Measurements from ENCODE around the gene UBE2D2. TPM values are rescaled to one million over a fixed set of nuclear protein-coding genes. Genes with fewer than 3 reads are reported as not detected.

UBE2D2 gene
- polyA plus RNA-seq, 3 donors = 41.2 to 167 (median 133) TPM

- DNase-seq = no peak
Measured at GRCh38 chr5:139605887-139606286, 44.7 kb downstream of the UBE2D2 start.

GRCh38 chr5:139611703-139612584, 50.8 kb downstream of the UBE2D2 start:
- no peak for DNase-seq
- Histone ChIP-seq H4K20me1 (ENCODE audit: insufficient read depth, low read length) (peaks cover 73% of the 10 kb centered on the region), H3K79me2 (ENCODE audit: insufficient read depth, low read length) (peaks cover 66% of the 10 kb centered on the region), H3K9me3 (replicated peaks in 1 of 2; ENCODE audit: control insufficient read depth in 1 of 2, insufficient read depth in 1 of 2, low read length in 2 of 2) (no peaks in the 10 kb centered on the region), H3K27me3 (ENCODE audit: control insufficient read depth in 2 of 2, insufficient read depth in 2 of 2, low read length in 2 of 2) (no peaks in the 10 kb centered on the region), H3K27ac (ENCODE audit: low read depth in 1 of 2, low read length in 2 of 2) (no peak overlapping the region), H3K4me3 (replicated peaks in 1 of 3; ENCODE audit: low read depth in 2 of 3, low read length in 3 of 3) (no peak overlapping the region), H3K36me3 (replicated peaks in 1 of 2; ENCODE audit: control insufficient read depth in 1 of 2, insufficient read depth in 2 of 2, low read length in 2 of 2) (peaks cover 29 to 55% of the 10 kb centered on the region in 2 donors), H2AFZ (ENCODE audit: insufficient read depth, low read depth, low read length, poor library complexity, severe bottlenecking) (no peak overlapping the region), H3K4me2 (replicated peaks; ENCODE audit: extremely low read depth, low read length, poor library complexity, severe bottlenecking) (no peak overlapping the region), H3K9ac (ENCODE audit: insufficient read depth, low read length, poor library complexity, severe bottlenecking) (no peak overlapping the region), H3K4me1 (ENCODE audit: control insufficient read depth in 1 of 2, insufficient read depth in 2 of 2, low read length in 2 of 2) (no peaks in the 10 kb centered on the region)
- TF ChIP-seq, protein P1, sequence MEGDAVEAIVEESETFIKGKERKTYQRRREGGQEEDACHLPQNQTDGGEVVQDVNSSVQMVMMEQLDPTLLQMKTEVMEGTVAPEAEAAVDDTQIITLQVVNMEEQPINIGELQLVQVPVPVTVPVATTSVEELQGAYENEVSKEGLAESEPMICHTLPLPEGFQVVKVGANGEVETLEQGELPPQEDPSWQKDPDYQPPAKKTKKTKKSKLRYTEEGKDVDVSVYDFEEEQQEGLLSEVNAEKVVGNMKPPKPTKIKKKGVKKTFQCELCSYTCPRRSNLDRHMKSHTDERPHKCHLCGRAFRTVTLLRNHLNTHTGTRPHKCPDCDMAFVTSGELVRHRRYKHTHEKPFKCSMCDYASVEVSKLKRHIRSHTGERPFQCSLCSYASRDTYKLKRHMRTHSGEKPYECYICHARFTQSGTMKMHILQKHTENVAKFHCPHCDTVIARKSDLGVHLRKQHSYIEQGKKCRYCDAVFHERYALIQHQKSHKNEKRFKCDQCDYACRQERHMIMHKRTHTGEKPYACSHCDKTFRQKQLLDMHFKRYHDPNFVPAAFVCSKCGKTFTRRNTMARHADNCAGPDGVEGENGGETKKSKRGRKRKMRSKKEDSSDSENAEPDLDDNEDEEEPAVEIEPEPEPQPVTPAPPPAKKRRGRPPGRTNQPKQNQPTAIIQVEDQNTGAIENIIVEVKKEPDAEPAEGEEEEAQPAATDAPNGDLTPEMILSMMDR (IDR thresholded peaks at IDR 0.05) = no peak
- Mint-ChIP-seq H3K27me3 (ENCODE audit: low read depth in 3 of 3) (no peaks in the 10 kb centered on the region), H3K4me3 (no peak overlapping the region), H3K36me3 (peaks cover 28 to 55% of the 10 kb centered on the region in 2 donors), H3K9me3 (no peaks in the 10 kb centered on the region), H3K4me1 (no peaks in the 10 kb centered on the region), H3K27ac (peak overlapping the region in 1 of 7 donors; percentile 55)
- intact Hi-C loops (cut with micrococcal nuclease) = no loop called here
- WGBS (ENCODE audit: insufficient coverage) = 83% methylated on average over 1 of the region's 5 CpGs

More at GRCh38 chr5:139605887-139606286, 44.7 kb downstream of the UBE2D2 start:
- no peaks in the 10 kb centered on the region for H3K4me1 ChIP-seq (ENCODE audit: control insufficient read depth in 1 of 2, insufficient read depth in 2 of 2, low read length in 2 of 2)
- no peak overlapping the region for H3K4me3 Mint-ChIP-seq
- H2AFZ ChIP-seq (ENCODE audit: insufficient read depth, low read depth, low read length, poor library complexity, severe bottlenecking) = no peak overlapping the region
- no peaks in the 10 kb centered on the region for H3K9me3 ChIP-seq (replicated peaks in 1 of 2; ENCODE audit: control insufficient read depth in 1 of 2, insufficient read depth in 1 of 2, low read length in 2 of 2)
- peaks cover 28 to 51% of the 10 kb centered on the region in 2 donors for H3K36me3 ChIP-seq (replicated peaks in 1 of 2; ENCODE audit: control insufficient read depth in 1 of 2, insufficient read depth in 2 of 2, low read length in 2 of 2)
- H3K9me3 Mint-ChIP-seq = no peaks in the 10 kb centered on the region
- H3K9ac ChIP-seq (ENCODE audit: insufficient read depth, low read length, poor library complexity, severe bottlenecking) = no peak overlapping the region
- intact Hi-C loops (cut with micrococcal nuclease) = no loop called here
- H3K27ac ChIP-seq (ENCODE audit: low read depth in 1 of 2, low read length in 2 of 2) = no peak overlapping the region
- no peak overlapping the region for H3K4me3 ChIP-seq (replicated peaks in 1 of 3; ENCODE audit: low read depth in 2 of 3, low read length in 3 of 3)
- WGBS (ENCODE audit: insufficient coverage) = 84% methylated on average over 4 of the region's 8 CpGs
- peaks cover 94% of the 10 kb centered on the region for H4K20me1 ChIP-seq (ENCODE audit: insufficient read depth, low read length)
- no peaks in the 10 kb centered on the region for H3K27me3 ChIP-seq (ENCODE audit: control insufficient read depth in 2 of 2, insufficient read depth in 2 of 2, low read length in 2 of 2)
- no peaks in the 10 kb centered on the region for H3K4me1 Mint-ChIP-seq
- no peak overlapping the region for H3K4me2 ChIP-seq (replicated peaks; ENCODE audit: extremely low read depth, low read length, poor library complexity, severe bottlenecking)
- peak overlapping the region in 5 of 7 donors; percentile 27 to 64 (median 51) for H3K27ac Mint-ChIP-seq
- H3K36me3 Mint-ChIP-seq = peaks cover 24 to 62% of the 10 kb centered on the region in 2 donors
- TF ChIP-seq, protein P1 (IDR thresholded peaks at IDR 0.05) = no peak
- H3K79me2 ChIP-seq (ENCODE audit: insufficient read depth, low read length) = peaks cover 87% of the 10 kb centered on the region
- no peaks in the 10 kb centered on the region for H3K27me3 Mint-ChIP-seq (ENCODE audit: low read depth in 3 of 3)

Data from CD14-positive monocyte (primary cell).